GM19025 (cell line): ENCODE measurements around the gene CLIC2.

Experiments used
- ATAC-seq: cut with Tn5 transposase; IDR thresholded peaks from one replicate; pipeline ENCODE4 v1.9.1; 2021; ENCODE audit warnings: mild to moderate bottlenecking, low read depth, moderate library complexity; ENCODE audit not compliant: unreplicated experiment

CLIC2 gene

DNA sequence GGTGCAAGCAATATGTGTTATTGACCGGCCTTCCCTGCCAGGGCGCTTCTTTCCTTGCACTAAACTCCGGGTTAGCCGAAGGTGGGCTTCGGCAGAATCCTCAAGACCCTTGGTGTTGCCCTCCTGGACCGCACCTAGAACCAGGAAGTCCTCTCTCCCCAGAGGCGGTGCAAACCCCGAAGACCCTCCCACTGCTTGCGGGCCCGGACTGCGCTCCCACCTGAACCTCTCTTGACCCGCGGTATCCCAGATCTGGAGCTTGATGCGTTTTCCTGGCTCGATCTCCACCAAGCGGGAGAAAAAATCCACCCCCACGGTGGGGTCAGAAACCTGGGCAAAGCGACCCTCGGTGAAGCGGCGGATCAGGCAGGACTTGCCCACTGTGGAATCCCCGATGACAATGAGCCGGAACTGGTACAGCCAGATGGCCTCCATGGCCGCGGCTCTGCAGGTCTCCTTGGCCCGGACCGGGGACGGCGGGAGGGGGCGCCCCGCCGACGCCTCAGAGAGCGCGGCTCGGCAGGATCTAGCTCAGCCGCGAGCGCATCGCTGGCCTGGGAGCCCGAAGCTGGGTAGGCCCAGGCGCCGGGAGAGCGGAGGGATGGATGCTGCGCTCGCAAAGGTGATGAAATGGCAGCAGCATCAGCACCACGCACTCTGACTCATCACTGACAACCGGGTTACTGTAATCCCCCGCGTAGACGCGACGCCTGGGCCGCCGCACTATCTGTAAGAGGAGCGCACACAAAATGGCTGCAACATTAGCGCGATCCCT is 70.4 kb downstream of the CLIC2 start, which contains the start of gene RAB39B:
RAB39B (minus strand) TSS at position 638 of the 775 bp plus-strand sequence; CDS start at position 435, 203 bp downstream.
- ATAC-seq = peak; percentile 89

DNA sequence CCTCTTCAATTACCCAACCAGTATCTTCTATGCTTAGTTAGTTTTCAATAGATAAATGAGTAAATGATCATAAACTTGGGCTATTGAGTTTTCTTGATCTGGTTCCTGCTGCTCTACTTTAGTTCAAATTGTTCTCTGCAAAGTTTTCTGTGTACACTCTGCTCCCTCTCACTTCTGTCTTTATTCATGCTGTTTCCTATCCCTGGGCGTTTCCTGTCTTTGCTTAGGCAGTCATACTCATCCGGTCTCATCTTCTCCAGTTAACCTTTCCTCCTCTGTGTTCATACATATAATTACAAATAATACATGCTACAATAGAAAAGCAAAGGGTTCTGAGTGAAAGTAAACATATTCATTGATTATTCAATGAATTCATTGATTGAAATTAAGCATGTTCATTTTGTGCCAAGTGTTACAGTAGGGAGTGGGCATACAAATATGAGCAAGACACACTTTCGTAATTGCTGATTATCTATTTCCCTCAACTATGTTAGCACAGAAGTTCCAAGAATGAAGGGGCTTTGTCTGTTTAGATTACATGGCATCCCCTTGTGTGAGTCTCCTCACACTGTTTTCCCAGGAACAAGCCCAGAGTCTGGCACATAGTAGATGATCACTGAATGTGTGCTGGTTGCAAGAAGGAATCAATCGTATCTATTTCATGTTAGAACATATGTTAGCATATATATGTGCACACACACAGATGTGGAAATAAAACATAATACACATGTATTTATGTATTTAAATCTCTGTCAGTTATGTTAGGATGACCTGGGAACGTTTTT is 71.3 kb downstream of the CLIC2 start:
- no peak for ATAC-seq

DNA sequence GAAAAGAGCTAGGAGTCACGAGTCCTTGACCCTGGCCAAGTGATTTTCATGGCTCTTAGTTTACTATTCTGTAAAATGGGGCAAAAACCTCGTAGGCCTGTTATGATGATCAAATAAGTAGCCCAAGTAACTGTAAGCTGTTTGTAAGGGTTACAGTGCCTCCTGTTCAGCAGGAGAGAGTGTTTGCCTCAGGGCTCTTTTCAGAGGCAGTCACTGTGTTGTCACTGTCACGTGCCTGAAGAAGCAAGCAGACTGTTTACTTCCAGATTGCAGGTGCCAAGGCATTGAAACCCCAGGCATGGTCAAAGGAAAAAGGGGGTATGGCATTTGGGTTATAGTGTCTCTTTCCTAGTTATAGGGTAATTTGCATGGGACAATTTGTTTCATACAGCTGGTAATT is 74.7 kb downstream of the CLIC2 start:
- ATAC-seq = no peak

DNA sequence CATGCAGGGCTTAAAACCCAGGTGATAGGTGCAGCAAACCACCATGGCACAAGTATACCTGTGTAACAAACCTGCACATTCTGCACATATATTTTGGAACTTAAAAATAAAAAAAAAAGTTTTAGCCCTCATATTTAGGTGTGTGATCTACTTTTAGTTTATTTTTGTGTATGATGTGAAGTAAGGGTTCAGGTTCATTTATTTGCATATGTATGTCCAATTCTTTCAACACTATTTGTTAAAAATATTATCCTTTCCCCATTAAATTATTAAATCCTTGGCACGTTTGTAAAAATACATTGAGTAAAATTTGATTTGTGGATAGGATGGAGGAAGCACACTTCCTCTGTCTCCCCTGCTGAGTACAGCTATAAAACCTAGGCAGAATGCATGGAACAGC is 83.0 kb downstream of the CLIC2 start:
- no peak for ATAC-seq

DNA sequence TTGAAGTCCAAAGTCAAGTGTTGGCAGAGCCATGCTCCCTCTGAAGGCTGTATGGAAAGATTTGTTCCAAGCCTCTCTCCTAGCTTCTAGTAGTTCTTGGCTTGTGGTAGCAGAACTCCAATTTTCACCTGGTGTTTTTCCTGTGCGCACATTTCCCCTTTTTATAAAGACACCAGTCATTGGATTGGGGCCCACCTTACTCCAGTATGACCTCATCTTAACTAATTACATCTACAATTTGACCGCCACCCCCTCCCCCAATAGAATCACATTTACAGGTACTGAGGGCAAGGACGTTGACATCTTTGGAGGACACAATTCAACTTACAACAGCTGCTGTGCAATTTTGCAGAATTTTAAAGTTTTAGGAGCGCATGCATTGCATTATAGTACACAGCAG is 86.9 kb downstream of the CLIC2 start:
- no peak for ATAC-seq

DNA sequence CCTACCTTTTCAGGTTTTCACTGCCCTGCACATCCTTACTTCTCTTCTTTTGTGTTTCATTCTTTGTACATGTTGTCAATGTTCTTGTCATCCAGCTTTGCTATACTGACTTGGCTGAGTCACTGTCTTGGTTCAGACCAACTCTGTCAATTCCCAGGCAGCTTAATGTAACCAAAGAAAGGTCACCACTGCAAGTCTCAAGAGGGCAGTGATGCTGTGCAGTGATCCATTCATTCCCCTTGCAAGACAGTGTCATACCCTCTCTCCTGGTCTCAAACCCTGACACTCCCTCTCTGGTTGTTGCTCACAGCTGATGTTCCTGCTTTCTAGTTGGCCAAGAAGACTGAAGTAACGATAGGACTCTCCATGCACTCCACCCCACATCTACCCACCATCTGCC is 87.7 kb downstream of the CLIC2 start:
- ATAC-seq = no peak

DNA sequence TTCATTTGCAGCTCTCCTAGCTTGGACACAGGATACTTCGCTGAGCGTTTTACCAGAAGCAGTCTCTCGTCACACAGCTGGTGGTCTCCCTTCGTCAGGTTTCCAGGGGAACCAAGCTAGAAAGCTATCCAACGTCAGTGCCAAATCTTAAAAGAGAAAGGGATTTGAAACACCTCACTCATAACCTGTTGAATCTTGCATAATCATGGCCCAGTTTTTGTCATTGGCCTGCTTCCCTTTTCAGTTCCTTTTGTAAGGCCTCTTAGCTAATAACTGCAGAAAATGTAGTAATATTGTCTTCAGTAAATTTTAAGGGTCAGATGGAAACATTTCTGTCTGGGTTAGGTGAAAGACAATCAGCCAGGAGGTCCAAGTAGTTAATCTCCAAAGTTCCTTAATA is 92.1 kb downstream of the CLIC2 start:
- no peak for ATAC-seq

DNA sequence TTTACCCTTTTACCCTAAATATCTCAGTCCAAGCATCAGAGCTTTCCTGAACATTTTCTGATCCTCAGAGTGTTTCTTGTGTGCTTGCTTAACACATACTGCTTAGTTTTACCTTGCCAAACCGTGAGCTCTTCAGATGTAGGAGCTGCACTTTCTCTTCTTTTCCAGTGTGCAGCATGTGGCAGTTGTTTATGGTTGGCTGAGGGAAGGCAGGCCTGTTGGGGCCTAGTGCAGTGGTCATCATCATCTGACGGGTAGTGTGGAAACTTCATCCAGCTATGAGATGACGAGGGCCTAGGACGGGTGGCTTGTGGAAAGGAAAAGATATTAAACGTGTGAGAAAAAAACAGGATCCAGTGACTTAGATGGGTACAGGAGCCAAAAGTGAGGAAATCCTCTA is 96.7 kb downstream of the CLIC2 start:
- no peak for ATAC-seq

DNA sequence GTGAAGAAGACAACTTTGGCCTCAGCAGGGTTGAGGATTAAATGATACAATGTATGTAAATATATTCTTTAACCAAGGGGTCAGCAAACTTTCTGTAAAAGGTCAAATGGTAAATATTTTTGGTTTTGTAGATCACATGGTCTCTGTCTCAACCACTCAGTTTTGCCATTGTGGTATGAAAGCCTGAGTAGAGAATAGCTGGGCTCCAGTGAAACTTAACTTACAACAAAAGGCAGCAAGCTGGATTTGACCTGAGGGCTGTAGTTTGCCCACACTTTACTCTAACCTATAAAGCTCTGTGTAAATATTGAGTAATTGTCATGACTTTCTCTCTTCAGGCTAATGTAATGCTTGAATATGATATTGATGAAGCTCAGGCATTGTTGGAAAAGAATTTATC is 98.5 kb downstream of the CLIC2 start:
- no peak for ATAC-seq

DNA sequence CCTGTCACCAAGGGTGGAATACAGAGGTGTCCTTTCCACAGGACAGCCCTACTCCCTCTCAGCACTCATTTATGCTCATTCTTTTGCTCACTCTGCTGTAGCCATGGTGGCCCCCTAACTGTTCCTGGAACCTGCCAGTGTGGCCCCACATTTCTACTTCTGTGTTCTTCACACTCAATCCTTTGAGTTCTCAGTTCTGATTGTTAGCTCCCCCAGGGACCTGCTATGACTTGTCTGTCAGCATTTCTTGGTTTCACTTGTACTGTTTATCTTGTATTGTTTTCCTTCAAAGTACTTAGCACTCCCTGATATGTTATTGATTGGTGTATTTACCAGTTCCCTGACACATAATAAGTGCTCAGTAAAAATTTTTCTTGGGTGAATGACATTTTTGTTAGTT is 103.3 kb downstream of the CLIC2 start:
- peak; percentile 80 for ATAC-seq
